Ectodermal cell (in vitro differentiated cells): ENCODE measurements around the gene WDR64.

Experiments
- H3K27ac ChIP-seq: 2 replicates; pipeline ENCODE4 v1.7.0; 2013; ENCODE audit warnings: mild to moderate bottlenecking, low read depth, low read length; ENCODE audit not compliant: insufficient read depth, poor library complexity, severe bottlenecking
- H3K27me3 ChIP-seq: 2 replicates; pipeline ENCODE4 v1.7.0; 2013; ENCODE audit warnings: mild to moderate bottlenecking, low read length; ENCODE audit not compliant: insufficient read depth, control insufficient read depth, poor library complexity, severe bottlenecking
- H3K36me3 ChIP-seq: one replicate; pipeline ENCODE4 v1.7.0; 2013; ENCODE audit warnings: low read length; ENCODE audit not compliant: control insufficient read depth, insufficient read depth
- H3K4me1 ChIP-seq: one replicate; pipeline ENCODE4 v1.7.0; 2013; ENCODE audit warnings: low read length; ENCODE audit not compliant: control insufficient read depth, insufficient read depth
- H3K4me3 ChIP-seq: 2 replicates; pipeline ENCODE4 v1.7.0; 2013; ENCODE audit warnings: low read depth, low read length, control low read depth; ENCODE audit not compliant: insufficient read depth
- H3K9me3 ChIP-seq: 2 replicates; pipeline ENCODE4 v1.7.0; 2013; ENCODE audit warnings: mild to moderate bottlenecking, low read length, moderate library complexity; ENCODE audit not compliant: control insufficient read depth
- WGBS, 2 experiments: methylation state at CpG; one replicate each; pipeline ENCODE4 v1.1.7; 2013; ENCODE audit warnings: missing lambda C conversion rate in 2 of 2; 5-methylcytosine and 5-hydroxymethylcytosine counted together

Gene WDR64

DNA sequence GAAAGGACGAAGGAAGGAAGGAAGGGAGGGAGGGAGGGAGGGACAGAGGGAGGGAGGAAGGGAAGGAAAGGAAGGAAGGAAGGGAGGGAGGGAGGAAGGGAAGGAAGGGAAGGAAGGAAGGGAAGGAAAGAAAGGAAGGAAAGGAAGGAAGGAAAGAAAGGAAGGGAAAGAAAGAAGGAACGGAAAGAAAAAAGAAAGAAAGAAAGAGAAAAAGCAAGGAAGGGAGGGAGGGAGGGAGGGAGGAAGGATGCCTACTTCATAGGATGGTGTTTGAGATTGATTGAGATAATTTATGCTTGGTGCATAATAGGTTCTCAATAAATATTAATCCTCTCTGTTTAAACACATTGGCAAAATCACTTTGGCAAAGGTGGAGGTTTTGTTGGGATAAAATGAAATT lies 61.2 kb downstream of the WDR64 start:
- Histone ChIP-seq H3K9me3 (no peaks in the 10 kb centered on the region), H3K36me3 (no peaks in the 10 kb centered on the region), H3K27ac (no peak overlapping the region), H3K4me3 (no peak overlapping the region), H3K27me3 (no peaks in the 10 kb centered on the region), H3K4me1 (no peaks in the 10 kb centered on the region)
- 82 to 91% methylated on average over 2 of the region's 2 CpGs for WGBS, 2 experiments

DNA sequence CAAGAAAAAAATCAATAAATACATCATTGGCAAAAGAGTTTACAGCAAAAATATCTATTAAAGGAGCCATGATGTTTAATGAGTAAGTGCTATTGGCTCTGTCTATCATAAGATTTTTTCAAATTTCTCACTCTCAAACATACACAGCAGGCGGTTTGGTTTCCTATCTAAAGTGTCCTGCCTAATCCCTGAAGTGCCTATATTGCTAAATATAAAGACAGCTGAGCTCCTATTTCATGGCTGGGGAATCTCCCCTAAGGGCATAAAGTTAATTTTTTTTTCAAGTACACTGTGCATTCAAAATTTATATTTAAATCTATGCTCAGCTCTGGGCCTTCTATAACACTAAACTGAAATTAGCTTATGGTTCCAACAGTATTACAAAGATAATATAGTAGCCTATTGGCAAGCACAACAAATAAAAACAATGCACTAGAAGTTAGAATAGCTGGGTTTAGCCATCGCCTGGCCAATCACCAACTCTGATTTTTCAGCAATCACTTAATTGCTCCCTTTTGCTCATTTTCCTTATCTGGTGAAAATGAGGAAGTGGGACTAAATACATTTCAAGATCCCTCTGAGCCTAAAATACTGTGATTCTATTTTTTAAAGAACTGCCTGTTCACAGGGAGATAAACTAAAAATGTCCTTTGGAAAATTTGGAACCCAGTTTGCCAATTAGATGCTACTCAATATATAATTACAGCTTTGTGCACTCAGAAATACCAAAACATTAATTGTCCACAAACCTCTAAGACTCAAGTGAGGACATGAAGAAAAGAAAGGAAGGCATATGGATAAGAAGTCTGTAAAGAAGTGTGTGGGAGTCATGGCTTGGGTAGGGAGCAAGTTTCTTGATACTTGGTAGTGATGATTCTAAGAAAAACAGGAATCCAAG lies 62.5 kb downstream of the WDR64 start:
- H3K27ac ChIP-seq = no peak overlapping the region

DNA sequence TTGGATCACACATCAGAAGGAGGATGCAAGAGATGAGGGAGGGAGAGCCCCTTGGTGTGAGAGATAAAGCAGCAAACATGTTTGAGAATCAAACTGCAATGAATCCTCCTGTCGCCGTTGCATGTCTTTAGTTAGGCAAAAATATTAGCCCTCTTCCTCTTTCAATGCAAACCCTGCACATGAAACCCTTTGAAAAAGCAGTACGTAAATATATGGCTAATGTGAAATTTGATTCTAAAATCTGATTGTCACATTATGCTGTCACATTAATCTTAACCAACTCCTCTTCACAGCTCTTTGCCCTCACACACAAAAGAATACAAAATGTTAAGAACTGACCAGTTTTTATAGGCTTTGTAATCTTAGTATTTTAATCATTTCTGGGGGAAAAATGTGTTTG lies 63.4 kb downstream of the WDR64 start:
- Histone ChIP-seq H3K9me3 (no peaks in the 10 kb centered on the region), H3K36me3 (no peaks in the 10 kb centered on the region), H3K27me3 (no peaks in the 10 kb centered on the region), H3K4me3 (no peak overlapping the region), H3K4me1 (no peaks in the 10 kb centered on the region), H3K27ac (no peak overlapping the region)
- 93 to 100% methylated on average over 2 of the region's 3 CpGs for WGBS, 2 experiments

More for the DNA sequence above, 62.5 kb downstream of the WDR64 start:
- Histone ChIP-seq H3K9me3 (no peaks in the 10 kb centered on the region), H3K27me3 (no peaks in the 10 kb centered on the region), H3K4me3 (no peak overlapping the region), H3K4me1 (no peaks in the 10 kb centered on the region), H3K36me3 (no peaks in the 10 kb centered on the region)
- 92 to 100% methylated on average over 2 of the region's 2 CpGs for WGBS, 2 experiments

DNA sequence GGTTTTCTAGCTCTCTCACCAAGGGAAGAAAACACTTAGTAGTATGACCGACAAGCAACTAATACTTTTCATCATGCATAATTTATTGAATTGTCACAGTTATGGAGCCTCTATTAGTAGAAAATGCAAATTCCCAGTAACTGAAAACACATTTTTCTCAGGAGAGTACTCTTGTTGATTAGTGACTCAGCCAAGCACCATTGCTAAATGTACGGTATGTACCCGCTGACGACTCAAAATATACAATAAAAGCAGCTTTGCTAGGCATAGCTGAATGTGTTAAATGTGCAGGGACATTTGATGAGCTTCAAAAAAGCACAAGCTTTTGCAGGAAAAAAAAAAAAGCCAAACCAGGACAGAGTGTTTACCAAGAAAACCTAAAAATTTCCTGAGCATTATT lies 63.9 kb downstream of the WDR64 start:
- WGBS, 2 experiments = 94 to 99% methylated on average over 4 of the region's 4 CpGs
- no peak overlapping the region for H3K4me3 ChIP-seq
- no peaks in the 10 kb centered on the region for H3K36me3 ChIP-seq
- no peak overlapping the region for H3K27ac ChIP-seq
- H3K27me3 ChIP-seq = no peaks in the 10 kb centered on the region
- no peaks in the 10 kb centered on the region for H3K4me1 ChIP-seq
- H3K9me3 ChIP-seq = no peaks in the 10 kb centered on the region

DNA sequence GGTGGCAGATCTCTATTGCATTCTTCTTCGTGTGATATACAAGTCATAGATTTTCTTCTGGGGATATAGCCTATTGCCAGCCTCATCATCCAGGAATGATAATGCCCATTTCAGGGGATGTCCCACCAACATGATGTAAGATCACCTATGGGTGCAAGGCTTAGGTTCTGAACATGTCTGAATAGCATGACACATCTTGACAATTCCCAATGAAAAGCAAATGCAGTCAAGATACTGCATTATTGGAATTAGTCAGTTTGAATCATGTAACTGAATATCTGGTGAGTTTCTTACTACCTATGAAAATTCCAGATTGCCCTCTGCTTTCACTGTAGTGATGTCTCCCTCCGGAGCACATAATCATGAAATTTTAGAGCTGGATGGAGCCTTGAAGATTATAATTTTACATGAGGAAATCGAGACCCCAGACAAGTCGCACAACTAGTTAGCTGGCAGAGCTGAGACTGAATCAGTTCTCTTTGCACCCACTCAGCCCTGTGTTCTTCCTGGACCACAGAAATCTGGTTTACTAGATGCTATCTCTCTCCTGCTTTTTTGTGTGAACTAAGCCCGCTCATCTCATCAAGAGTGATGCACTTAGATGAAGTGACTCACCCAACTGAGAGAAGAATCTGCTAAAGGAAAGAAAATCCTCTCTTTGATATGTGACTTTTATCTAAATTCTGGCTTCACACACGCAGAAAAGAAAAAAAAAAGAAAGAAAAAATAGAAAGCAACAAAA lies 65.0 kb downstream of the WDR64 start:
- H3K4me3 ChIP-seq = no peak overlapping the region
- H3K36me3 ChIP-seq = no peaks in the 10 kb centered on the region
- no peak overlapping the region for H3K27ac ChIP-seq
- no peaks in the 10 kb centered on the region for H3K4me1 ChIP-seq
- WGBS, 2 experiments = 92 to 93% methylated on average over 5 of the region's 6 CpGs
- no peaks in the 10 kb centered on the region for H3K27me3 ChIP-seq
- no peaks in the 10 kb centered on the region for H3K9me3 ChIP-seq

DNA sequence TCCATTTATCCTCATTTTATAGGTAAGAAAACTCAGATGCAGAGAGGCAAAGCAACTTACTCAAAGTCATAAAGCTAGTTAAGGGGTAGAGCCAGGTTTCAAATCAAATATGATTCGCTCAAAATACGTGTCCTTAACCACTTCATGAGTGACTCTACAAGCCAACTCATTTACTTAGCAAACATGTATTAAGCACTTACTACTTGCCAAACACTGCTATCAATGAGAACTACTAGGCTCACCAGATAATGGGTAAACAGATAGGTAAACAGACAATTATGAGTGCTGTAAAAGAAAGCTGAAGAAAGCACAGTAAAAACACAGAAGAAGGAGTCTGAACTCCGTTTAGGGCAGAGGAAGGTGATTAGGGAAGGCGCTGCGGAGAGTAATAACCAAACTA lies 65.9 kb downstream of the WDR64 start:
- H3K9me3 ChIP-seq = no peaks in the 10 kb centered on the region
- no peak overlapping the region for H3K4me3 ChIP-seq
- H3K27me3 ChIP-seq = no peaks in the 10 kb centered on the region
- H3K36me3 ChIP-seq = no peaks in the 10 kb centered on the region
- no peak overlapping the region for H3K27ac ChIP-seq
- no peaks in the 10 kb centered on the region for H3K4me1 ChIP-seq
- WGBS, 2 experiments = 90 to 95% methylated on average over 5 of the region's 5 CpGs

DNA sequence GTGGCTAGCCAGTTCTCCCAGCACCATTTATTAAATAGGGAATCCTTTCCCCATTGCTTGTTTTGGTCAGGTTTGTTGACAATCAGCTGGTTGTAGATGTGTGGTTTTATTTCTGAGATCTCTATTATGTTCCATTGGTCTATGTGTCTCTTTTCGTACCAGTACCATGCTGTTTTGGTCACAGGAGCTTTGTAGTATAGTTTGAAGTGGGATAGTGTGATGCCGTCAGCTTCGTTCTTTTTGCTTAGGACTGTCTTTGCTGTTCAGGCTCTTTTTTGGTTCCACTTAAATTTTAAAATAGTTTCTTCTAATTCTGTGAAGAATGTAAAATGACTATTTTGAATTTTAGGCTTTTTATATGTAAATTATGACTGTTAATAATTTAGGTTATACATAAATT lies 68.9 kb downstream of the WDR64 start:
- H3K4me3 ChIP-seq = no peak overlapping the region
- H3K27me3 ChIP-seq = no peaks in the 10 kb centered on the region
- WGBS, 2 experiments = 94 to 98% methylated on average over 3 of the region's 3 CpGs

DNA sequence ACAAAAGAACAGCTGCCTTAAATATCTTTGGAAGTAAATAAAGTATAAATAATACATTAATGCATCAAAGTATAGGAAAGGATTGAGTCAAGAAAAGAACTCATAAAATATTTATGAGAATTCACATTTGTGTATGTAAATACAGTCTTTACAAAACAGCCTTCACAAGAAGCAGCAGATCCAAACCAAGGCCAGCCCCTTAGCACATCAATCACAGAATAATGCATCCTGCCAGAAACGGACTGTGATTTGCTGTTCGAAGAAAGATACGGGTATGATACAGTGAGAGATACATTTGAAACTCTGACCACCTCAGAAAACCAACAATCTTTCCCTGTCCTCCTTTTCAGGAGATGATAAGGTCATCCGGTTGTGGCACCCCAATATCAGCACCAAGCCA lies 70.9 kb downstream of the WDR64 start:
- 86 to 92% methylated on average over 4 of the region's 4 CpGs for WGBS, 2 experiments
- Histone ChIP-seq H3K4me3 (no peak overlapping the region), H3K9me3 (no peaks in the 10 kb centered on the region), H3K27me3 (no peaks in the 10 kb centered on the region), H3K36me3 (no peaks in the 10 kb centered on the region), H3K27ac (no peak overlapping the region), H3K4me1 (no peaks in the 10 kb centered on the region)

More for the DNA sequence above, 68.9 kb downstream of the WDR64 start:
- no peak overlapping the region for H3K27ac ChIP-seq
- H3K4me1 ChIP-seq = no peaks in the 10 kb centered on the region
- no peaks in the 10 kb centered on the region for H3K9me3 ChIP-seq
- H3K36me3 ChIP-seq = no peaks in the 10 kb centered on the region

DNA sequence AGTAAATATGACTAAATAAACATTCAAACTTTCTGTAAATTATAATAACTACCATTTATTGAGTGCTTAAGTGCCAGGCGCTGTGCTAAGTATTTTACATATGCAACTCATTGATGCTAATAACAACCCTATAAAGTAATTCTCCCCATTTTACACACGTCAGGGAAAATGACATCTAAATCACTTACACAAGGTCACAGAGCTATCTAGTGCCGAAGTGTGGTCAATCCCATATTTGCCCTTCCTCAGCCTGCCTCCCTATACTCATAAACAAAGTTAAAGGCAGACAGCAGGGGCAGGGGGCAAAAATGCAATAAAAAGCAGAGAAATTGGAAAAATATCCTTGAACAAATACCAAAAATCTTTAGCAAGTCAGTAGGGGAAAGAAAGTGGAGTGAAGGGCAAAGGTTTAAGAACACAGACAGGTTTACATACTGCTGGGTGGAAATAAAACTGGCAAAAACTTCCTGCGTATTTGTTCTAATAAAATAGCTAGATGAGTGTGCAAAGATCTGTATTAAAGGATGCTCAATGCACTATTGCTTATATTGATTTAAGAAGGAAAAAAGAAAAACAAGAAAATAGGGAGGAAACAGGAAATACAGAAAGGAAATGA lies 72.8 kb downstream of the WDR64 start:
- Histone ChIP-seq H3K27me3 (no peaks in the 10 kb centered on the region), H3K4me1 (no peaks in the 10 kb centered on the region), H3K36me3 (no peaks in the 10 kb centered on the region), H3K4me3 (no peak overlapping the region), H3K9me3 (no peaks in the 10 kb centered on the region), H3K27ac (no peak overlapping the region)
- WGBS, 2 experiments = 88 to 92% methylated on average over 4 of the region's 4 CpGs

DNA sequence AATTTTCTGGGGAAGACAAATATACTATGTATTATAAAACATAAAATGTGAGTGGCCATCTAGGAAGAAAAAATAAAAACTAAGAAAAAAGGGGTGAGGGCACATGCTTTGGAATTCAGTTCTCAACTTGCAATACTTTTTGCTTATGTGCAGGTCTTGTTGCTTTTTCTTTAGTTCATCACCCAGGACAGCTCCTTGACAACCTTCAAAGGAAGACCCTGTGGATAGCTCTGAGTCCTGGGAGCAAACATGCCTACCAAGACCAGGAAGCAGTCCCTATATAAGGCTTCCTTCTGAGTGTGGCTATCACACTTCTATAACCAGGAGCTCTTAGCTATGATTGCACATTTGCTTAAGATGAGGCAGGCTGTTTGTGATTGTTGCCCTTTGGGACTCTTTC lies 78.0 kb downstream of the WDR64 start:
- Histone ChIP-seq H3K27ac (no peak overlapping the region), H3K36me3 (no peaks in the 10 kb centered on the region), H3K4me3 (no peak overlapping the region), H3K27me3 (no peaks in the 10 kb centered on the region), H3K9me3 (no peaks in the 10 kb centered on the region), H3K4me1 (no peaks in the 10 kb centered on the region)
